HCT116 (cell line): ENCODE results near the gene FBXL17. TPM values are rescaled to one million over a fixed set of nuclear protein-coding genes. Genes with fewer than 3 reads are reported as not detected.

ENCODE experiments used
- ATAC-seq: fragments of 200-7000 bp; cut with Tn5 transposase; 2 replicates; pipeline ENCODE4 v1.9.1; 2020; ENCODE audit warnings: mild to moderate bottlenecking, moderate library complexity
- BruUV-seq: library from RNA; stranded (reverse); fragments of 400-500 nt; replicated peaks from 2 replicates; lab custom pipeline; 2021; lab: Mats Ljungman, UMichigan
- CTCF ChIA-PET: fragments of 300-600 bp; sonication (Branson Sonifier 250); formaldehyde crosslinking; loops from one replicate; lab custom pipeline; 2021; ENCODE audit warnings: antibody characterized with exemption; lab: Charles Lee
- POLR2A ChIA-PET: fragments of 300-600, 350-600 bp; sonication (Branson Sonifier 250); formaldehyde crosslinking; loops from one replicate; lab custom pipeline; 2021; ENCODE audit warnings: antibody characterized with exemption; lab: Charles Lee
- RAD21 ChIA-PET, 2 experiments: fragments of 300-600 bp; sonication (Branson Sonifier 250); formaldehyde crosslinking; loops; one replicate each; lab custom pipeline; 2023; ENCODE audit warnings: low total read pairs in 2 of 2; ENCODE audit not compliant: uncharacterized antibody in 2 of 2, unreplicated experiment in 2 of 2, low non-redundant PET in 1 of 2; lab: Charles Lee
- DNase-seq: peaks from one replicate; pipeline ENCODE4 v3.0.0-alpha.2; 2010; ENCODE audit warnings: low read depth, low spot score
- H2AFZ ChIP-seq: fragments of 200-600 bp; shearing (Covaris generic), sonication (generic); 2 replicates; pipeline ENCODE4 v1.6.1; 2017; ENCODE audit warnings: low read depth, mixed run types, mixed read lengths, antibody characterized with exemption, low read length; ENCODE audit not compliant: poor library complexity, severe bottlenecking
- H3K27ac ChIP-seq: 2 replicates; pipeline ENCODE4 v1.5.1; 2012; ENCODE audit warnings: low read depth, low read length
- H3K27me3 ChIP-seq: fragments of 200-600 bp; sonication (generic); 2 replicates; pipeline ENCODE4 v1.6.1; 2016; ENCODE audit warnings: mixed run types, low read length, mixed read lengths; ENCODE audit not compliant: insufficient read depth
- H3K36me3 ChIP-seq, 2 experiments: fragments of 200-500 bp in 1 of 2; fragments of 200-600 bp in 1 of 2; sonication (Bioruptor generic) in 1 of 2; sonication (generic) in 1 of 2; 2 replicates each; pipeline versions ENCODE4 v1.5.1 to v1.6.1; 2014 to 2016; ENCODE audit warnings: low read length in 2 of 2, inconsistent platforms in 1 of 2, mixed read lengths in 1 of 2, mixed run types in 1 of 2; ENCODE audit not compliant: insufficient read depth in 2 of 2, control insufficient read depth in 1 of 2
- H3K4me1 ChIP-seq, 2 experiments: fragments of 200-600 bp in 1 of 2; sonication (generic) in 1 of 2; 2 replicates each; pipeline versions ENCODE4 v1.5.1 to v1.6.1; 2012 to 2017; ENCODE audit warnings: low read length in 2 of 2, inconsistent platforms in 1 of 2, mild to moderate bottlenecking in 1 of 2, mixed read lengths in 1 of 2, mixed run types in 1 of 2, moderate library complexity in 1 of 2; ENCODE audit not compliant: insufficient read depth in 2 of 2, control insufficient read depth in 1 of 2
- H3K4me2 ChIP-seq: fragments of 200-600 bp; sonication (generic); 2 replicates; pipeline ENCODE4 v1.6.1; 2017; ENCODE audit warnings: mixed run types, low read length, mixed read lengths
- H3K4me3 ChIP-seq, 2 experiments: fragments of 200-600 bp in 1 of 2; sonication (generic) in 1 of 2; replicated peaks in 1 of 2; 2 replicates each; pipeline ENCODE4 v1.5.1; 2011 to 2016; ENCODE audit warnings: low read length in 2 of 2, control low read depth in 1 of 2, low read depth in 1 of 2, mild to moderate bottlenecking in 1 of 2, mixed read lengths in 1 of 2, mixed run types in 1 of 2
- H3K79me2 ChIP-seq: fragments of 200-600 bp; sonication (generic); 2 replicates; pipeline ENCODE4 v1.6.1; 2017; ENCODE audit warnings: mild to moderate bottlenecking, mixed run types, low read length, moderate library complexity, mixed read lengths; ENCODE audit not compliant: insufficient read depth
- H3K9ac ChIP-seq: fragments of 200-600 bp; sonication (generic); 2 replicates; pipeline ENCODE4 v1.6.1; 2016; ENCODE audit warnings: low read length, mixed read lengths
- H3K9me2 ChIP-seq: fragments of 200-600 bp; sonication (generic), shearing (Covaris generic); 2 replicates; pipeline ENCODE4 v1.6.1; 2017; ENCODE audit warnings: mixed run types, mild to moderate bottlenecking, moderate library complexity; ENCODE audit not compliant: insufficient read depth
- H3K9me3 ChIP-seq, 2 experiments: fragments of 200-500 bp in 1 of 2; fragments of 200-600 bp in 1 of 2; sonication (Bioruptor generic) in 1 of 2; sonication (generic) in 1 of 2; 2 replicates each; pipeline ENCODE4 v1.6.1; 2014 to 2017; ENCODE audit warnings: low read length in 2 of 2, mixed read lengths in 2 of 2, inconsistent platforms in 1 of 2, low read depth in 1 of 2, mild to moderate bottlenecking in 1 of 2, mixed run types in 1 of 2, moderate library complexity in 1 of 2; ENCODE audit not compliant: control insufficient read depth in 1 of 2, insufficient read depth in 1 of 2
- H4K20me1 ChIP-seq: fragments of 200-600 bp; sonication (generic), shearing (Covaris generic); 2 replicates; pipeline ENCODE4 v1.6.1; 2017; ENCODE audit warnings: mixed run types, mild to moderate bottlenecking, moderate library complexity; ENCODE audit not compliant: insufficient read depth
- CEBPB ChIP-seq: IDR thresholded peaks from 2 replicates; pipeline ENCODE4 v1.6.1; 2012; ENCODE audit warnings: low read depth
- ELF1 ChIP-seq: IDR thresholded peaks from 2 replicates; pipeline ENCODE4 v1.6.1; 2012; ENCODE audit warnings: low read depth, borderline replicate concordance
- EZH2phosphoT487 ChIP-seq: fragments of 200-600 bp; IDR thresholded peaks from 2 replicates; pipeline ENCODE4 v1.6.1; 2018; ENCODE audit warnings: antibody characterized with exemption, borderline replicate concordance
- FOSL1 ChIP-seq: IDR thresholded peaks from 2 replicates; pipeline ENCODE4 v1.6.1; 2012; ENCODE audit warnings: low read depth
- JUND ChIP-seq: IDR thresholded peaks from 2 replicates; pipeline ENCODE4 v1.6.1; 2012
- POLR2A ChIP-seq: IDR thresholded peaks from 2 replicates; pipeline ENCODE4 v1.7.0; 2011; ENCODE audit warnings: borderline replicate concordance; ENCODE audit not compliant: insufficient read depth, insufficient read length; ENCODE audit errors: extremely low read depth
- POLR2AphosphoS5 ChIP-seq: IDR thresholded peaks from 2 replicates; pipeline ENCODE4 v1.6.1; 2011; ENCODE audit warnings: mild to moderate bottlenecking, low read depth, low read length, moderate library complexity
- RAD21 ChIP-seq: IDR thresholded peaks from 2 replicates; pipeline ENCODE4 v1.6.1; 2012; ENCODE audit warnings: low read depth, mild to moderate bottlenecking
- SIN3A ChIP-seq: IDR thresholded peaks from 2 replicates; pipeline ENCODE4 v1.6.1; 2012; ENCODE audit warnings: low read depth
- SP1 ChIP-seq: IDR thresholded peaks from 2 replicates; pipeline ENCODE4 v1.6.1; 2012; ENCODE audit warnings: low read depth
- TCF7L2 ChIP-seq: IDR thresholded peaks from 2 replicates; pipeline ENCODE4 v1.7.0; 2011; ENCODE audit warnings: borderline replicate concordance, inconsistent platforms; ENCODE audit not compliant: insufficient read depth, insufficient read length; ENCODE audit errors: extremely low read depth
- YY1 ChIP-seq: IDR thresholded peaks from 2 replicates; pipeline ENCODE4 v1.6.1; 2011; ENCODE audit warnings: low read length, low read depth, moderate library complexity, mild to moderate bottlenecking; ENCODE audit not compliant: insufficient replicate concordance; ENCODE audit errors: extremely low read depth
- intact Hi-C: fragments of 100-400 bp; cut with micrococcal nuclease; formaldehyde crosslinking; loops from 2 replicates; pipeline ENCODE4 v1.10.0; 2022
- total RNA-seq: library from RNA; stranded (reverse); gene quantifications from one replicate; pipeline ENCODE4 v1.2.1, GENCODE V29; 2021; ENCODE audit not compliant: unreplicated experiment
- TF ChIP-seq, protein P1 (sequence below): IDR thresholded peaks from 2 replicates; pipeline ENCODE4 v1.6.1; 2012; ENCODE audit warnings: low read depth
- TF ChIP-seq, protein P2 (sequence below): IDR thresholded peaks from 2 replicates; pipeline ENCODE4 v1.6.1; 2012
- TF ChIP-seq, protein P3 (sequence below), 3 experiments: fragments of 200-600 bp in 1 of 3; sonication (generic) in 1 of 3; IDR thresholded peaks in 2 of 3; conservative IDR thresholded peaks in 1 of 3; 2 replicates each; pipeline ENCODE4 v1.5.1; 2012 to 2017; ENCODE audit warnings: low read depth in 2 of 3, low read length in 2 of 3, antibody characterized with exemption in 1 of 3, borderline replicate concordance in 1 of 3, control low read depth in 1 of 3, mild to moderate bottlenecking in 1 of 3, mixed read lengths in 1 of 3, mixed run types in 1 of 3, moderate library complexity in 1 of 3; ENCODE audit not compliant: insufficient read depth in 1 of 3

Gene FBXL17
- total RNA-seq, 1 experiment from 2014 or later, result 9.4 TPM

DNA sequence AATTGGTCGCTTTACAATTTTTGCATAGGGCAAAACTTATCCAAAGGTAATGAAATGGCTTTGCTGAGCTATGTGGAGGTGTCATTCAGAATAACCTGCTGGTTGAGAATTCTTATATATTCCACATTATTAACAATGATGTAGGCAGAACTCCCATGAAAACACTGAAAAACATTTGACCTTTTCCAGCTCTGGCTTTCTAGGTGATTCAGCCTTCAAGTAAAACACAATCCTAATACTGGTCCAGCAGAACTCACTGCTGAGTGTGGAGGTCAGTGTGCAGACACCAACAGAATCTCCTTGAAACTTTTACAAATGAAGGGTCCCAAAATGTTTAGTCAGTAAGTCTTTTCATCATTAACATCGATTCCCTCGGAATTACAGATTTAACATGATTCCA lies 549.2 kb downstream of the FBXL17 start:
- no peaks in the 10 kb centered on the region for H4K20me1 ChIP-seq
- POLR2A ChIA-PET, result no interaction called here
- no peak for TF ChIP-seq YY1
- TF ChIP-seq, all 23 proteins: peak for 0
- Histone ChIP-seq H3K4me3 (no peak overlapping the region), H3K27ac (no peak overlapping the region), H3K79me2 (no peaks in the 10 kb centered on the region), H3K9me2 (no peaks in the 10 kb centered on the region), H3K9me3 (no peaks in the 10 kb centered on the region), H3K4me2 (no peak overlapping the region), H3K36me3 (no peaks in the 10 kb centered on the region), H2AFZ (no peak overlapping the region), H3K9ac (no peak overlapping the region), H3K4me1 (no peaks in the 10 kb centered on the region), H3K27me3 (no peaks in the 10 kb centered on the region)
- RAD21 ChIA-PET, result no interaction called here
- BruUV-seq, result no TSS peak
- CTCF ChIA-PET, result no interaction called here
- ATAC-seq (no peak), DNase-seq (no peak)
- intact Hi-C loops, result no loop called here

DNA sequence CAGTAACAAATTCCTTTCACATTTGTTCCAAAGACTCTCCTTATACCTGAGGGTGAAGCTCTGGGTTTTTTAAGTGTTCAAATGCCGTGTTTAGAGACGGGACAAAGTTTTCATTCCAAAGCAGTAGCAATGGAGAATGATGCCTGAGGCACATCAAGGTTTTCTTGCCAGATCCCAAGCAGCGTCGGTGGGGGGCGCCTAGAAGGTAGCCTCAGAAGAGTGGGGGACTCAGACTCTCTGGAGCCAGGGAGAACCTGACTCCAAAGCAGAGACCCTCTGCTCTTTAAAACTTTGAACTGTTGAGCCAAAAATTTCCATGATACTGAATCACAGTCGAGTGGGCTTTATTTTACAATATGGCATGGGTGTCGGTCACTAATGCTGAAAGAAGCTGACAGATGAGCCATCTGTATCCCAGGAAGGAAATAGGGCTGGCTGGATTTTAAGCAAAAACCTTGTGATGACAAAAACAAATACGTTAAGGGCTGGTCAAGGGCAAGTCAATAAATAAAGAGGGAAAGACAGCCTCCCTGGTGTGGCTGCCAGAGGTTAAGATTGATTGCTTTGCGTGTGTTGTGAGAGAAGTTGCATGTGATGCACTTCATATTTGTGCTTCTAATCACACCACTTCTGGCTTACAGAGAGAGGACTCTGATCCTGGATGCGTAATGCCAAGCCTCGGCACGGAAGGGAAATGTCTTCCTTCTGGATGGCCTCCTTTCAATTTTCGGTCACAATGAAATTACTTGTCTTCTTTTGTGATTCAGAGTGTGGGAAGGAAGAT lies 550.1 kb downstream of the FBXL17 start:
- no peak for ATAC-seq
- H3K4me2 ChIP-seq, result no peak overlapping the region
- POLR2A ChIA-PET, result no interaction called here

More for the DNA sequence above, 550.1 kb downstream of the FBXL17 start:
- no peaks in the 10 kb centered on the region for H3K27me3 ChIP-seq
- ChIA-PET CTCF (no interaction called here), RAD21 (no interaction called here)
- no peak overlapping the region for H3K4me3 ChIP-seq
- DNase-seq, result no peak
- no peaks in the 10 kb centered on the region for H3K9me2 ChIP-seq
- no peak overlapping the region for H3K27ac ChIP-seq
- no peaks in the 10 kb centered on the region for H4K20me1 ChIP-seq
- no peaks in the 10 kb centered on the region for H3K79me2 ChIP-seq
- H3K9ac ChIP-seq, result no peak overlapping the region
- H3K36me3 ChIP-seq, result no peaks in the 10 kb centered on the region
- intact Hi-C loops, result no loop called here
- no peaks in the 10 kb centered on the region for H3K9me3 ChIP-seq
- no peaks in the 10 kb centered on the region for H3K4me1 ChIP-seq
- no peak overlapping the region for H2AFZ ChIP-seq
- no peak for TF ChIP-seq POLR2A
- TF ChIP-seq ELF1, result no peak
- TF ChIP-seq EZH2phosphoT487, result no peak
- TF ChIP-seq, protein P1, sequence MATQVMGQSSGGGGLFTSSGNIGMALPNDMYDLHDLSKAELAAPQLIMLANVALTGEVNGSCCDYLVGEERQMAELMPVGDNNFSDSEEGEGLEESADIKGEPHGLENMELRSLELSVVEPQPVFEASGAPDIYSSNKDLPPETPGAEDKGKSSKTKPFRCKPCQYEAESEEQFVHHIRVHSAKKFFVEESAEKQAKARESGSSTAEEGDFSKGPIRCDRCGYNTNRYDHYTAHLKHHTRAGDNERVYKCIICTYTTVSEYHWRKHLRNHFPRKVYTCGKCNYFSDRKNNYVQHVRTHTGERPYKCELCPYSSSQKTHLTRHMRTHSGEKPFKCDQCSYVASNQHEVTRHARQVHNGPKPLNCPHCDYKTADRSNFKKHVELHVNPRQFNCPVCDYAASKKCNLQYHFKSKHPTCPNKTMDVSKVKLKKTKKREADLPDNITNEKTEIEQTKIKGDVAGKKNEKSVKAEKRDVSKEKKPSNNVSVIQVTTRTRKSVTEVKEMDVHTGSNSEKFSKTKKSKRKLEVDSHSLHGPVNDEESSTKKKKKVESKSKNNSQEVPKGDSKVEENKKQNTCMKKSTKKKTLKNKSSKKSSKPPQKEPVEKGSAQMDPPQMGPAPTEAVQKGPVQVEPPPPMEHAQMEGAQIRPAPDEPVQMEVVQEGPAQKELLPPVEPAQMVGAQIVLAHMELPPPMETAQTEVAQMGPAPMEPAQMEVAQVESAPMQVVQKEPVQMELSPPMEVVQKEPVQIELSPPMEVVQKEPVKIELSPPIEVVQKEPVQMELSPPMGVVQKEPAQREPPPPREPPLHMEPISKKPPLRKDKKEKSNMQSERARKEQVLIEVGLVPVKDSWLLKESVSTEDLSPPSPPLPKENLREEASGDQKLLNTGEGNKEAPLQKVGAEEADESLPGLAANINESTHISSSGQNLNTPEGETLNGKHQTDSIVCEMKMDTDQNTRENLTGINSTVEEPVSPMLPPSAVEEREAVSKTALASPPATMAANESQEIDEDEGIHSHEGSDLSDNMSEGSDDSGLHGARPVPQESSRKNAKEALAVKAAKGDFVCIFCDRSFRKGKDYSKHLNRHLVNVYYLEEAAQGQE, result no peak
- no peak for TF ChIP-seq TCF7L2
- TF ChIP-seq SIN3A, result no peak
- TF ChIP-seq POLR2AphosphoS5, result no peak
- no peak for TF ChIP-seq RAD21
- no peak for TF ChIP-seq YY1
- TF ChIP-seq SP1, result no peak
- TF ChIP-seq, protein P2, sequence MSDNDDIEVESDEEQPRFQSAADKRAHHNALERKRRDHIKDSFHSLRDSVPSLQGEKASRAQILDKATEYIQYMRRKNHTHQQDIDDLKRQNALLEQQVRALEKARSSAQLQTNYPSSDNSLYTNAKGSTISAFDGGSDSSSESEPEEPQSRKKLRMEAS, result no peak
- no peak for TF ChIP-seq JUND
- TF ChIP-seq, protein P3, sequence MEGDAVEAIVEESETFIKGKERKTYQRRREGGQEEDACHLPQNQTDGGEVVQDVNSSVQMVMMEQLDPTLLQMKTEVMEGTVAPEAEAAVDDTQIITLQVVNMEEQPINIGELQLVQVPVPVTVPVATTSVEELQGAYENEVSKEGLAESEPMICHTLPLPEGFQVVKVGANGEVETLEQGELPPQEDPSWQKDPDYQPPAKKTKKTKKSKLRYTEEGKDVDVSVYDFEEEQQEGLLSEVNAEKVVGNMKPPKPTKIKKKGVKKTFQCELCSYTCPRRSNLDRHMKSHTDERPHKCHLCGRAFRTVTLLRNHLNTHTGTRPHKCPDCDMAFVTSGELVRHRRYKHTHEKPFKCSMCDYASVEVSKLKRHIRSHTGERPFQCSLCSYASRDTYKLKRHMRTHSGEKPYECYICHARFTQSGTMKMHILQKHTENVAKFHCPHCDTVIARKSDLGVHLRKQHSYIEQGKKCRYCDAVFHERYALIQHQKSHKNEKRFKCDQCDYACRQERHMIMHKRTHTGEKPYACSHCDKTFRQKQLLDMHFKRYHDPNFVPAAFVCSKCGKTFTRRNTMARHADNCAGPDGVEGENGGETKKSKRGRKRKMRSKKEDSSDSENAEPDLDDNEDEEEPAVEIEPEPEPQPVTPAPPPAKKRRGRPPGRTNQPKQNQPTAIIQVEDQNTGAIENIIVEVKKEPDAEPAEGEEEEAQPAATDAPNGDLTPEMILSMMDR (IDR thresholded peaks at IDR 0.05 in 2 of 3, conservative IDR thresholded peaks at IDR 0.05 in 1 of 3; ENCODE audit: borderline replicate concordance in 1 of 3, insufficient read depth in 1 of 3, low read depth in 2 of 3, low read length in 2 of 3), result no peak
- no peak for TF ChIP-seq CEBPB
- no peak for TF ChIP-seq FOSL1
- no TSS peak for BruUV-seq
